CMK (cell line): Measurements from ENCODE around the gene SLC12A9.
"Not testable (repeated sequence)": the region's sequence is repeated elsewhere in the genome, so short reads cannot be mapped to it uniquely, and the experiment has no call there.

ENCODE experiments used
- DNase-seq: peaks from one replicate; pipeline ENCODE4 v3.0.0-alpha.2; 2010; ENCODE audit warnings: low read depth

SLC12A9 gene

GRCh38 chr7:100852048-100852872, at the start of gene SLC12A9:
TSS of gene SLC12A9 (plus strand) at chr7:100852713. CDS start at chr7:100854198, 1,485 bp downstream.
- DNase-seq, result no peak

DNA sequence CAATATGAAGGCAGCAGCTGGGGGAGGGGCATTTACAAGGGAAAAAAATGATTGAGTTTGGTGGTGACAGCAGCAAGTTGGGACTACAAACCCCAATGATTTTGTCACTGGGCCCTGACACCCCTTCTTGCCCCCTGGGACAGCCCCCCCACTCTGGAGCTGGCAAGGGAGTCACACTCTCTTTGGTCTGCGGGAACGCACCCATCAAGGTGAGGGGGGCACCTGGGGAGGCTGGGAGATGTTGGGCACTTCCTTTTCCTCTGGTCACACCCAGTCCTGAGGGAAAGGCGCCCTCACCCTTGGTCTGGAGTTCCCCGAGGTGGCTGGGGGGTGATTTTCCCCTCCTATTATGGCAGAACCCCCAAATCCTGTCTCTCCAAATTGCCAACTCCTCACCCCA, 49.6 kb upstream of the SLC12A9 start:
- no peak for DNase-seq

DNA sequence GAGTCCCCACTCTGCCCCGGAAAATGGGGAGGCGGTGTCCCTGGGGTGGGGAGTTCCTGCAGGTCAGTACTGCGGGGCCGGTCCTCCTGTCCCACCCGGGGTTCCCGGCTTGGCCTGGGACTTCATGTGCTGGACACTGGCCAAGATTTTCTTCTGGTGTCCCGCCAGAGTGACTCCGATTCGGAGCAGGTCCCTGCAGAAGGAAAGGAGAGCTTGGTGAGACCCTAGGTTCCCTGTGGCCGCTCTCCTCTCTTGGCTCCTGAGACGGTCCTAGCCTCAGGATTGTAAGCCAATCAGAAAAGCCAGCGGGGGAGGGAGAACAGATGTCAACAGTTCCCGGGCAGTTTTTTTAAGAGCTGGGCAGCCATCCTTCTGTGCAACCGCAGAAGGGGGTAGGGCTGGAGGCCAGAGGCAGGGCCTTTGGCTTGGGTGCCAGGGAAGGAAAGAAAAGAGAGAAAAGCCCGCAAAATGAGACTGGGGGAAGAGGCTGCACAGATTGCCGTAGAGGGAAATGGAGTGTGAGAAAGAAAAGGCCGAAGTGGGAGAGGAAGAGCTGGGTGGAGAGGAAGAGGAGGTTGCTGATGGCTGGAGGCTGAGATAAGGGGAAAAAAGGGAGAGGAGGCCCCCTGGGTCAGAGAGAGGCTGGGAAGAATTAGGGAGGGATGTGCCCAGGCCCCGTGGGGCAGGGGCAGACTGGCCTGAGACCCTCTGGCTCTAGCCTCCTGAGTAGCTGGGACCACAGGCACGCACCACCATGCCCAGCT, 48.9 kb upstream of the SLC12A9 start:
- DNase-seq, result peak; percentile 77

DNA sequence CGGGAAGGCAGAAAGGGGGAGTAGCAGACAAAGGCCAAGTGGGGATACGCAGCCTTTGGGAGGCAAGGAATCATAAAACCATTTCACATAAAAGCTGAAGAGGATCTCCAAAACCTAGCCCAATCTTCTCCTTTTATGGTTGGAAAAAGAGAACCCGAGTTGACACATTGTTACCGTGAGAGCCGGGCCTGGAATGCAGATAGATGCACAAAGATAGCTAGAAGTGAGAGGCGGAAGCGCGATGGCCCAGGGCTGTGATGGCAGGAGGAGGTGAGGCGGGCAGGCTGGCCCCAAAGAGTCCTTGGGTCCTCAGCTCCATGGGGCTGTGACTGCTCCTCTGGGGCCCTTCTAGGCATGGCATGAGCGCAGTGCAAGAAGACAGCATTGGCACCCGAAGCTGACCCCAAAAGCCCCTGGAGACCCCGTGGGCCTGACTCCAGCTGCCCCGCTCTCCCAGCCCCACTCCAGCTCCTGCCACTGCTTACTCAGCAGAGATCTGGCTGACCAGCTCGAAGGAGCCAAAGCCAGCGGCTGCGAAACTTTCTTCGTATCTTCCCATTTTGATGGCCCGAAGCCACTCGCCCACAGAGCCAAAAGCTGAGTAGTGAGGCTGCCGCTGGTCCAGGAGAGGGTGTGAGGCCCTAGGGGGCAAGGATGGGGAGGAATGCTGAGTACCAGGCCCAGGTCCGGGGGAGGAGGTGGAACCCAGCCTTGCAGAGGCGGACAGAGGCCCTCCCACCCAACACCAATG, 47.7 kb upstream of the SLC12A9 start:
- DNase-seq, result no peak

DNA sequence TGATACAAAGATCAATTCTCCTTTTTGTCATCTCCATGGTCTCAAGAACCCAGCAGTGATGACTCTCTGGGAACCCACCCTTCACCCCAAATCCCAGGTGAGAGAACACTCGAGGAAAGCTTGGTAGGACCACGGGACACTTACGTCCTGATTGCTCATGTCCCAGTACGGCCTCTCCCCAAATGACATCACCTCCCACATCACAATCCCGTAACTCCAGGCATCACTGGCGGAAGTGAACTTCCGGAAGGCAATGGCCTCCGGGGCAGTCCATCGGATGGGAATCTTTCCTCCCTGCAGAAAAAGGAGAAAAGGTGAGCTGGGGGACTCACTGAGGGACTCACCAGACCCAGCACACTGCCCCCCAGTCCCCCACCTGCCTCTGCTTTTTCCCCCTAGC, 46.2 kb upstream of the SLC12A9 start:
- no peak for DNase-seq

DNA sequence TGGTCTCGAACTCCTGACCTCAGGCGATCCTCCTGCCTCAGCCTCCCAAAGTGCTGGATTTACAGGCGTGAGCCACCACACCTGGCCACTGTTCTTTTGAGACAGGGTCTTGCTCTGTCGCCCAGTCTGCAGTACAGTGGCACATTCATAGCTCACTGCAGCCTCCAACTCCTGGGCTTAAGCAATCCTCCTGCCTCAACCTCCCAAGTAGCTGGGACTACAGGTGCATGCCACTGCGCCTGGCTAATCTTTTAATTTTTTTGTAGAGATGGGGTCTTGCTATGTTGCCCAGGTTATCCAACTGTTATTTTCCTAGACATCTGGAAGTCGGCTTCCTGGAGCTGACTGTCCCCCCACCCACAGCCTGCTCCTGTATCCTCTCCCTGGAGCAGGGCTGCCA, 45.6 kb upstream of the SLC12A9 start:
- not testable (repeated sequence) for DNase-seq

DNA sequence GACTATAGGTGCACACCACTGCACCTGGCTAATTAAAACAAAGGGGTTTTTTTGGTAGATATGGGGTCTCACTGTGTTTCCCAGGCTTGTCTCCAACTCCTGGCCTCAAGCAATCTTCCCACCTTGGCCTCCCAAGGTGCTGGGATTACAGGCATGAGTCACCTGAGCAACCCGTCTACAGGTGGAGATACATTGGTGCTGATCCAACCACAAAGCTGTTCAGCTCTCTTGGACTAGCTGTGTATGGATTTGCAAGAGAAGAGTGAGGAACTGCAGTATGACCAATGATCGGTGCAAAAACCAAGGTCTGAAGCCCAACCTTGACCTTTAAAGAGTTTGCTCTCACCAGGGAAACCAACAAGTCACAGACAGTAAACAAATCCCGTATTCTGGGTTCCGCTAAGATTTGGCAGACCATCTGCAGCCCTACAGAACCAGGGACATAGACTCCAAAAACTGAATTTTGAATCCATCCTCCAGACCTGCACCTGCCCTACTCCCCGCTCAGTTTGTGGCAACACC, 44.1 kb upstream of the SLC12A9 start:
- no peak for DNase-seq

GRCh38 chr7:100811480-100811879, 41.0 kb upstream of the SLC12A9 start:
- no peak for DNase-seq

- DNase-seq, result no peak
Measured at GRCh38 chr7:100812729-100813128, 39.8 kb upstream of the SLC12A9 start.

DNA sequence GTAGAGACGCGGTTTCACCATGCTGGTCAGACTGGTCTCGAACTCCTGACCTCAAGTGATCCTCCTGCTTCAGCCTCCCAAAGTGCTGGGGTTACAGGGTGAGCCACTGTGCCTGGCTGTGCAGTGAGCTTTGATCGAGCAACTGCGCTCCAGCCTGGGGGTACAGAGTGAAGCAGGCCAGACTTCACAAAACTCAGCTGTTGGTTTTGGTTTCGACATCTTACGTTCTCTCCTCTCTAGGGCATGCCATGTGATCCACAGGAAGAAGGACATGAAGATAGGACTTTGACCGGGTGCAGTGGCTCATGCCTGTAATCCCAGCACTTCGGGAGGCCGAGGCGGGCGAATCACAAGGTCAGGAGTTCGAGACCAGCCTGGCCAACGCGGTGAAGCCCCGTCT, 36.0 kb upstream of the SLC12A9 start:
- DNase-seq, result not testable (repeated sequence)

DNA sequence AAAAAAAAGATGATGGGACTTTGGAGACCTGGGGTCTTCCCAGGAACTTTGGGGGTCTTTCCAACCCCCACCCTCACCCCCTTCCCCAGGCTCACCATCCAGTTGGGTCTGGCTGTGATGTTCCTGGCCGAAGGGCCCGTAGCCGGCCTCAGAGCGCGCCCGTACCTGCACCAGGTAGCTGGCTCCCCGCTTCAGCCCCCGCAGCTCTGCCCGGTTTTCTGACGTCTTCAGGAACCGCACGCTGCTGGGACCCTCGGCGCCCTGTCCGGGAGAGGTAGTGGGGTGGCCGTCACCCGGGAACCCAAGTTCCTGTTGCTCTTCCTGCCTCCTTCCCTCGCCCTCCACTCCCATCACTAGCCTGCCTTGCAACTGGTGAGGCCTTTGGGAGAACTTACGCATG, 35.4 kb upstream of the SLC12A9 start:
- no peak for DNase-seq

- no peak for DNase-seq
Measured at GRCh38 chr7:100818366-100818765, 34.1 kb upstream of the SLC12A9 start.

- no peak for DNase-seq
Measured at GRCh38 chr7:100818825-100819224, 33.7 kb upstream of the SLC12A9 start.

DNA sequence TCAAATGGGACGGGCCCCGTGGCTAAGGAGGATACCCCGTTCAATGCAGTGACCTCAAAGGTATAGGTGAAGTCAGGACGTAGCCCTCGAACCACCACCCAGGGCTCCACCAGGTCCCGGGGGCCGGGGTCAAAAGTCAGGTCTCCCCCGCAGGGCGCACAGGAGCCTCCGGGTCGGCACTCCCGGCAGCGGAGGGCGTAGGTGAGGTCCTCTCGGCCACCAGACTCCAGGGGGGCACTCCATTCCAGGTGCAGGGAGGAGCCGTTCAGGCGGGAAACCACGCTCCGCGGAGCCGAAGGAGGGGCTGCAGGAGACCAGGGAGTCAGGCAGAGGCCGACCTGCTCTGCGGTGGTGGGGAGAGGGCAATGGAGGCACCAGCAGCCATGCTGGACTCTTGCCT, 32.9 kb upstream of the SLC12A9 start:
- DNase-seq, result no peak

DNA sequence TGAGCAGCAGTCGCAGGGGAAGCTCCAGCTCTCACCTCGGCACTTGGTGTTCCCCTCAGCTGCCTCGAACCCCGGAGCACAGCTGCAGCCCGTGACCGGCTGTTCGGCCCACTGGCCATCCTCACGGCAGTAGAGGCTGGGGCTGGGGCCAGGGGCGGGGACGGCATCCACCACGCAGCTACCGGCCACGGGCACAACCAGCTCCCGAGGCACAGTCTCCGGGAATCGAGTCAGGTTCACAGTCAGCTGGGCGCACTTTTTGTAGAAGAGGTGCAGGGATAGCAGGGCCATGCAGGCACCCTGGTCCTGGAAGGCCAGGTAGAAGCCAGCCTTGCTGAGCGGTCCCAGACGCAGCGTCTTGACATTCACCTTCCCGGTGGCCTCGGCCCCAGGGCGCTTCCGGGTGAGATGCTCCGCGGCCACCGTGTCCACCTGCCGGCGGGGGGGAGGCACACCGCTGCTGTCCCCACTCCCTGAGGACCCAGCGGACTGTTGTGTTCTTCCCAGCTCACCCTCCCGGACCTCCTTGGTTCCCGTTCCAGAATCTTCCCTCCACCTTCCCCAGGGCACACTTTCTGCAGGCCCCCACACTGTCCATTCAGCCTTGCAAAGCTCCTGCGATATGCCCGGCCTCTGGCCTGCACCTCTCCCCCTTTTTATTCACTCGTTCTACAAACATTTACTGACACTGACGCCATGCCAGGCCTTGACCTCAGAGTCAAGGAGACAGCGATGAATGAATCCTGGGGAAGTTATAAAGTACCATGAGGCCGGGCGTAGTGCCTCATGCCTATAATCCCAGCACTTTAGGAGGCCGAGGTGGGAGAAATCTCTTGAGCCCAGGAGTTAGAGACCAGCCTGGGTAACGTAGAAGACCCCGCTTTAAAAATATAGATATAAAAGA, 30.0 kb upstream of the SLC12A9 start:
- no peak for DNase-seq

DNA sequence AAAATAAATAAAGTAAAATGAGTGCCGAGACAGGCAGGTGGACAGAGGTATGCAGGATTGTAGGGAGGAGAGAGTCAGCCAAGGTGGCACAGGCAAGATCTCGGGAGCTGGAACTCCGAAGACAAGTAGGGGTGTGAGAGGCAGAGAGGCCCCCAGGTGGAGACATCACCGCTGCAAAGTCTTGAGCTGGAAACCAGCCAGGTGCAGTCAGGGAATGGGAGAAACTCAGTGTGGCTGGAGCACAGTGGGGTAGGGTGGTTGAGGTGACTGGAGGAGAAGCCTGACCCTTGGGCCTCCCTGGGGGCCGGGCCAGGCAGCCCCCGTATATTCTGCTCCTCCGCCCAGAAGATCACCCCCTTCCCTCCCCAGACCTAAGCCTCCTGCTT, 29.4 kb upstream of the SLC12A9 start:
- no peak for DNase-seq

GRCh38 chr7:100823534-100823933, 29.0 kb upstream of the SLC12A9 start:
- DNase-seq, result no peak

GRCh38 chr7:100824499-100825214, 27.9 kb upstream of the SLC12A9 start:
- no peak for DNase-seq

- no peak for DNase-seq
Measured at GRCh38 chr7:100825215-100825671, 27.3 kb upstream of the SLC12A9 start.

DNA sequence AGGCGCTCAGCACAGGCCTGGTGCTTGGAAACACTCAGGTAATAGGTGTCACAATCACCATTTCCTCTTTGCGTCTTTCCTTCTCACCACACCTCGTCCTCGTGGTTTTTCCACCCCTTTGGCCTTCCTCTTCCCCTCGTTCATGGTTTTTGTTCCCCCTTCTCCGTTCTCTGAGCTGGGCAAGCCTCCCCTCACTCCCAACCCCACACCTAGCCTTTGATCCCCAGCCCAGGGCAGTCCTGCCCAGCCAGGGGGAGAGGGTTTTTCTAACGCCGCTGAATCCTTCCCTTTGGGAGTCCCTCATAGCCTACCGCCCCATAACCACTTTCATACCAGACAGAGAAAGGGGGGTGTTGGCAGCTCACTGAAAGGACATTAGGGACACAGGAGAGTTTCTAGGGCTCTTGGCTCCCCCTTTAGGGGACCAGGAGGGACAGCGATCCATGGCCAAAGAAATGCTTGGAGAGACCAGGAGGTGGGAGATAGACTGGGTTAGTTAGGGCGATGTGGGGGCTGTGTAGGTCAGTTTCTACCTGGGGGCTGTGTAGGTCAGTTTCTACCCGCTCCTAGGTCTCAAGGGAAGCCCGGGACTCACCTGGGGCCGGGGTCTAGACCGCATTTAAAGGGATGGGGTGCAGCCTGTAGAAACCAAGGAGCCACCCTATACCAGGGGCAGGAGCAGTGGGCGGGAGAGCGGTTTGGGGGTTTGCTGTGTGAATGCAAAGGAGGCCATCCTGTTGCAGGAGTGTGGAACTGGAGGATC, 26.6 kb upstream of the SLC12A9 start:
- no peak for DNase-seq
